GM21723 (cell line): ENCODE data around the gene C5orf34.
"Not testable (repeated sequence)": the region's sequence is repeated elsewhere in the genome, so short reads cannot be mapped to it uniquely, and the experiment has no call there.

Source experiments
- ATAC-seq: cut with Tn5 transposase; IDR thresholded peaks from one replicate; pipeline ENCODE4 v1.9.1; 2021; ENCODE audit warnings: mild to moderate bottlenecking, moderate library complexity; ENCODE audit not compliant: unreplicated experiment

C5orf34 gene

DNA sequence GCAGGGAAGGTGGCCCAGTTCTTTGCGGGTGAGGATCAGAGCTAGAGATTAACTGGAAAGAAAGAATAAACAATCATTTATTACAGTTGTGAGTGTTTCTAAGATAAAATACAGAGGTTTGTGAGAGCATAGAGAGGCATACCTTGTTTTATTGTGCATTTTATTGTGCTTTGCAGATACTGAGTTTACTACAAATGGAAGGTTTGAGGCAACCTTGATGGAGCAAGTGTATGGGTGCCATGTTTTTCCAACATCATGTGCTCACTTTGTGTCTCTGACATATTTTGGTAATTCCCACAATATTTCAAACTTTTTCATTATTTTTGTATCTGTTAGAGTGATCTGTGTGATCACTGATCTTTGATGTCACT, 715 bp upstream of the C5orf34 start:
- no peak for ATAC-seq

DNA sequence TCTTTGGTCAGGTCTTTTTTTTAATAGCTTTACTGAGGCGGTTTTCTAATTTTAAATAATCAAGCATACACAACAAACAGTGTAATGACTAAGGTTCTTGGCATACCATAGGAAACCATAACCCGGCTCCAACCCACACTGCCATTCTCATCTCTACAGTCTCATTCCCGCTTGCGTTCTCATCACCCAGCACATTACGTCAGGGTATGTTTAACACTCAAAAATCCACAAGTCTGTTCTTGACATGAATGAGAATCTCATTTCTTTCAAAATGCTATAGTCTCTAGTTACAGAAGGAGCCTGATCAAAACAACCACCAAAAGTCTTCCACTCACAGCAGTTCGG, 505 bp downstream of the C5orf34 start:
- peak; percentile 40 for ATAC-seq

DNA sequence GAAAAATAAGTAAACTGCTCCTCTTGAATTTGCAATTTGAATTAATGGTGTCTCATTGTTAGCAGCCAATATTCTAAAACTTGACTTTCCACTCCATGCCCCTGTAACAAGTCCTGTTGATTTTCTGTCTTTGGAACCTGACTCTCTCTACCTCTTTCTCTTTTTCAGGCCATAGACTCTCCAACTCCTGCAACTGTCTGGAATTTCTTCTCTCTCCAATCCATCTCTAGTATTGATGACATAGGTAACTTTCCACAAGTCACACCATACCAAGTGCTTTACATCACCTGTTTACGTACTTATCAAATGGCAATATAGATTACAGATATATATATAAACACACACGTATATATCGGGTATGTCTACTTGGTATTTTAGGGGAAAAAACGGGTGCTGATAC, 923 bp downstream of the C5orf34 start:
- ATAC-seq: no peak

DNA sequence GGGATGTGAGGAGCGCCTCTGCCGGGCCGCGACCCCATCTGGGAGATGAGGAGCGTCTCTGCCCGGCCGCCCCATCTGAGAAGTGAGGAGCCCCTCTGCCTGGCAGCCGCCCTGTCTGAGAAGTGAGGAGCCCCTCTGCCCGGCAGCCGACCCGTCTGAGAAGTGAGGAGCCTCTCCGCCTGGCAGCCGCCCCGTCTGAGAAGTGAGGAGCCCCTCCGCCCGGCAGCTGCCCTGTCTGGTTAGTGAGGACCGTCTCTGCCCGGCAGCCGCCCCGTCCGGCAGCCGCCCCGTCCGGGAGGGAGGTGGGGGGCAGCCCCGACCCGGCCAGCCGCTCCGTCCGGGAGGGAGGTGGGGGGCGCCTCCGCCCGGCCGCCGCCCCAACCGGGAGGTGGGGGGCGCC, 3.9 kb downstream of the C5orf34 start:
- ATAC-seq: not testable (repeated sequence)

DNA sequence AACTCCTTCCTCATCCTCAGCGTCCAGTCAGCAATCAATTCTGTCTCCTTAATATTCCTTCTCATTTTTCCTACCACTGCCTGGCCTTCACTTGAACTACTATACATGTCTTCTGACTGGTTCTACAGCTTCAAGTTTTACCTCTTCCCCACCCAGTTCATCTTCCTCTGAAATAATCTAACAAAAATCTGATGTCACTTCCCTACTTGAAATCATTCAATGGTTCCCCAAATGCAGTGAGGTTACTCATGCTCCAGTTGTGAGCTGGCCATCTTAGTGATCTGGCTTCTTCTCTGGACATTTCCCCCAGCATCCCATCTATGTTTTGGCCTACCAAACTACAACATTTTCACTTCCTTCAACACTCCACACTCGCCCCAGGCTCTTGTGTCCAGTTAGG, 16.4 kb downstream of the C5orf34 start:
- ATAC-seq: no peak

DNA sequence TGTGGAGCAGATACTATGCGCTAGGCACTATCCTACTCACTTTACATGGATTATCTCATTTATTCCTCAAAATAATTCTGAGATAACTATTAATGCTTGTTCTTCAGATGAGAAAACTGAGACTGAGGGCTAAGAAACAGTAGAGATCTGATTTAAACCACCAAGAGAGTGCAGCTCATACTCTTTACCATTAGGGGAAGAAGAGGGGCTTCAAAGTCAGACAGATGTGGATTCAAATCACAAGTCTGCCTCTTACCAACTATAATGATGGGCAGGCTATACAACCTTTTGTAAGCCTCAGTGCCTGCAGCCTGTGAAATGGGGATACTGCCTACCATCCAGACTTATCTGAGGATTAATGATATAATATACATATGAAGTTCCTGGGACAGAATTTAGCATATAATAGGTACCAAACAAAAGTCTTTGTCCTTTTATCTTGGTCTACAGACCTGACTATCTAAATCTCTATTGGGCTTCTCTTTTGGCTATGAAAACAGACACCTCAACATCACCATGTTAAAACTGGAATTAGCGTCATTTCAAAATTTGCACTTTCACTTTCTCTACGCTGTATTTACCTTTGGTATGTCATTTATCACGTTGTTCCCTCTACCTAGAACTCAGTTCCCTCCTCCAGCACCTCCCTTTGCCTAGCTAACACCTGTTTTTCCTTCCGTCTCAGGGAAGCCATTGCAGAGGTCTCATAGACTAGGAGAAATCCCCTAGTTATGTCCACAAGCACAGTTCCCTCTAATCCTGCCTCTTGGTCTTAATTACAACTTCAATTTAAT, 17.4 kb downstream of the C5orf34 start:
- no peak for ATAC-seq

DNA sequence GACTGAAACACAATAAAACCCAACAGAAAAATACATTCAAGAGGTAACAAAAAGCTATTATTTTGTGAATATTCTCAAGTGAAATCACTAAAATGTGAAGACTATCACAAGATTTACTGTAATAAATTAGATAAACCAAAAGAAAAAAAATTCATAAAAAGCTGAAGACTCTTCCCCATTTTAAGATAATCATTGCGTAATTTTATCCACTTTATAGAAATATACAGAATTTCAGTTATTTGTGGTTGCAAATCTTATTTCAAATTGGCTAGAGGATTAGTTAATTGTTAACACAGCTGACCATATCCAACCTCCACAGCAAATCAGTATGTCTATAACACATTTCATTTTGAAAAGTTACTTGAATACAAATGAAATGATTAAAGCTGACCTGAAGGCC, 23.6 kb downstream of the C5orf34 start:
- ATAC-seq: no peak

DNA sequence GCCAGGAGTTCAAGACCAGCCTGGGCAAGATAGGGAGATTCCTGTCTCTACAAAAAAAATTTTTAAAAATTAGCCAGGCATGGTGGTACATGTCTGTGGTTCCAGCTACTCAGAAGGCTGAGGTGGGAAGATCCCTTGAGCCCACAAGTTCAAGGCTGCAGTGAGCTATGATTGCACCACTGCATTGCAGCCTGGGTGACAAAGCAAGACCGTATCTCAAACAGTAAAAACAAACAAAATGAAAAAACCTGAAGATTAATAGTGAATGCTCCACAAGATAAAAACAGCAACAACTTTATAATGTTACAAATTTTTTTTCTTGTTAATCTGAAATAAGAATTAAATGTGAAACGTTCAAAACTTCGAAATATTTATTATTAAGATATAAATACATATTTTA, 28.6 kb downstream of the C5orf34 start:
- ATAC-seq: no peak

DNA sequence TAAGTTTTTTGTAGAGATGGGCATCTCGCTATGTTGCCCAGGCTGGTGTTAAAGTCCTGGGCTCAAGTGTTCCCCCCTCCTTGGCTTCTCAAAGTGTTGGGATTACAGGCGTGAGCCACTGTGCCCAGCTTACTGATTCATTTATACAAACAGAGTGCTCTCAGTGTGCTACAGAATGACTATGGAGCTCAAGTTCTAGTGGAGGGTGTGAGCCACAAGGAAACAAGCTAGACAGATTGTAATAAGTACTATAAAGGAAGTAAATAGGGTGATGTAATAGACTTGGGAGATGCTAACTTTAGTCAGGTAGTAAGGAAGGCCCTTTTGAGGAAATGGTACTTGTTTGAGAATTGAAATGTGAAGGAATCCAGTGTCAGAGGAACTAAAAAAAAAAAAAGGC, 29.5 kb downstream of the C5orf34 start:
- no peak for ATAC-seq

DNA sequence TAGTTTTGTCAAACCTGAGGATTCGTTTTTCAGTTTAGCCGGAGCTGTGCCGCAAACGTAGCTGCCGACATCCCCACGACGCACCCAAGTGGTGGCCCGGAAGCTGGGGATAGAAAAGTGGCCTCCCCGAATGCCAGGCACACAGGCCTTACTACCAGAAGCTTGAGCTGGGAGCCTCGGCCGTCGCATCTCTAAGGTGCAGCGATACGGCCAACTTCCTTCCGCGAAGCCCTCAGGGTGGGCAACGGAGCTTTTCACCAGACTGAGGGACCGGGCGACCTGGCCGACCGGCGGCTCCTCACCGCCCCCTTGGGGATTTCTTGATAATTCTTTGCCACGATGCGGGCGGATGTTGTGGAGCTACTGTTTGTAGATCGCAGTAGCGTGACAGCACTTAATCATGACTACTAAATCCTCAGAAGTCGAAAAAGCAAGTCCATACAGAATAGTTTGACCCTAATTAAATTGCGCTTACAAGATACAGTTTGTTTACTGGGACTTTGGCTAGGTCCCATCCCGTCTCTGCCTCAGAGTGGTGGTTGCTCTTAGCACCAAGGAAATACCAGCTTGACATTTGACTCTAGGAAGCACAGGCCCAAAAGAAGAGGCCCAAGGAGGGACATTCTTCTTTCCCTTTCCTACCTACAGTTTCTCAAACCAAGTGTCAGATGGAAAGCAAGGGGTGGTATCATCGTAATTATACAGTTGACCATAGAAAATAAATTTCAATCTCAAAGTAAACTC, 30.7 kb downstream of the C5orf34 start:
- peak; percentile 79 for ATAC-seq

DNA sequence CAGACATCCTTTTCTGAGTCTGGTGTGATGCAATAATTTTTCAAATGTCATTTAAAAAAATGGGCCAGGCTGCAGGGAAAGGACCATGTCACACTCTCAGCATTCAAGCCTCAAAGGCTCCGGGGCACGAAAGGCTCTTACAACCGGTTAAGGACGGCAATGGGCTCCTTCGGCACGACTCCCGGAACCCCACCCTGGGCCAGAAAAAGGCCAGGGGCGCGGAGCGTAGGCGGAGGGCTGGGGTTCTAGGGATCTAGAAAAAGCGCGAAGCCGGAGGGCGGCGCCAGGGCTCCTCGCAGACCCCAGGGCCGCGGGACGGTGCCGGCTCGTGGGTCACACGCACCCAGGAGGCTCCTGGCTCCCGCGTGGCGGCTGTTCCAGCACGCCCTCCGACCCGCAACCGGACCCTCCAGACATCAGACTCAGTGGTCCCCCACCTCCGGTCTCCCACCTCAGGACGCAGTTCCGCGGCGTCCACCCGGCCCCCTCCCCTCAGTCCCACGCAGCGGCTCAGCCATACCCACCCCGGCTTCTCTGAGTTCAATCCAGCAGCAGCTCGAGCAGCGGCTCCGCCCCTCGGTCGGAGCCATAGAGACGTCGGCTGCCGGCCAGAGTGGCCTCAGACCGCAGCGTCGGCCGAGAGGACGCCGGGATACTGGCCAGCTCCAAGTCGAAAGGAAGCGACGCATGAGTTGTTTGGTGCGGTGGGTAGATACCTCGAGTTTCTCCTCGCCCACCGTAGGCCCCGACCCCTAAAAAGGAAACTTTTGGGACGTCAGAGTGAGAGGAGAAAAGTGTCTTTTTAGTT, 31.4 kb downstream of the C5orf34 start, which contains the start of gene TMEM267:
TMEM267 (minus strand) TSS at position 568 of the 808 bp plus-strand sequence. CDS start 29,896 bp downstream, outside the sequence.
- ATAC-seq: peak; percentile 86

DNA sequence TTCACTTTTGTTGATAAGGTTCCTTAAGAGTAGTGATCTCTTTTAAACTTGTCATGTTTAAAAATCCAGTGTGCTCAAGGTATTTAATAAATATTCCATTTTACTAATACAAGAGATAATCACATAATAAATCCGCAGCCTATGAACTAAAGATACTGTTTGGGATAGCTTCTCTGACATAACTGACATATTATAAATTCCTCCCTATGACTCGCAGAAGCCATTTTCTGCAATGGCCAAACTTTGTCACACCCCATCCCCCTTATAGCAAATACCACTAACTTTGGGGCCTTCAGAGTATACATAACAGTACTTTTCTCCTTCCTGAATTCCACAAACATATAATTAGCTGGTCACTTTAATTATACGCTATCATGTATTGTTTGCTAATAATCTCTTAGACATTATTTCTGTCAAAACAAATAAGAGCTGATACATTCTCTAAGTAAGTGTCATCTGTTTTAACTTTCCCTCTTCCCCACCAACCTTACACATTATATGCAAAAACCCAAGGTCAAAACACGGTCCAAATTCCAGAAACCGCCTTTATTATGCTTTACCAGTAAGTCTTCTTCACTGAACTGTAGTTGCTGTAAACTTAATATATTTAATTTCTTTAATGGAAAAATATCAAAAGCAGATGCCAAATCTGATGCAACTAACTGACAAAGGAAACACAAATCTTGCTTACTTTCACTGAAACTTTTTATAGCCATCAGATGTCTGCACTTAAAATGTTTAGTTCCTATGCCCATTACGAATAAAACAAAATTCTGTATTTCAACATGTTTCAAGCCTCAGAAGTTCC, 32.3 kb downstream of the C5orf34 start:
- ATAC-seq: no peak

DNA sequence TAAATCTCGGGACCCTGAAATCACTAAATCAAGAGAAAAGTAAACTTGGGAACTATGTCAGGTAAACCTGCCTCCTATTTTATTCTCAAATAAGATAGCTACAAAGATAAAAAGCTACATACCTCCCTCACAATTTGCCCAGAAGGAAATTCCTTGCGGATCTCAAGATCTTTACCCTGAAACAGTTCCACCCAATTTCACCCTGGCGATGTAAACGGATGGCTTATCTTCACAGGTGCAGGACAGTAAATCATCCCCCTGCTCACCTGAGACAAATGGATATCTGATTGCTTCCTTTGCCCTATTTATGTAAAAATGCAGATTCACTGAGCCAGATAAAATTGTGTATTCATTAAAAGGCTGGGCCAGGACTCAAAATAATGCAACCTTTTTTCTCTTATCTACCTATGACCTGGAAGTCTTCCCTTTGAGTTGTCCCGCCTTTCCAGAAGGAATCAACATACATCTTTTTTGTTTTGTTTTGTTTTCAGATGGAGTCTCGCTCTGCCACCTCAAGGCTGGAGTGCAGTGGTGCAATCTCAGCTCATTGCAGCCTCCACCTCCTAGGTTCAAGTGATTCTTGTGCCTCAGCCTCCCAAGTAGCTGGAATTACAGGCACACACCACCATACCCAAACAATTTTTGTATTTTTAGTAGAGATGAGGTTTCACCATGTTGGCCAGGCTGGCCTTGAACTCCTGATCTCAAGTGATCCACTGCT, 45.1 kb downstream of the C5orf34 start:
- ATAC-seq: no peak

DNA sequence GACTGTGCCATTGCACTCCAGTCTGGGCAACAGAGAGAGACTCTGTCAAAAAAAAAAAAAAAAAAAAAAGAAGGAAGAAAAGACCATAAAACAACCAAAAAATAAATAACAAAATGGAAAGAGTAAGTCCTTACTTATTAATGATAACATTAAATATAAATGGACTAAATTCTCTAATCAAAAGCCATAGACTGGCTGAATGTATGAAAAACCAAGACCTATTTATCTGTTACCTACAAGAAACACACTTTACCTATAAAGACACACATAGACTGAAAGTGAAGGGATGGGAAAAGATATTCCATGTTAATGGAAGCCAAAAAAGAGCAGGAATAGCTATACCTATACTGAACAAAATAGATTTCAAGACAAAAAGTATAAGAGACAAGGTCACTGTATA, 47.8 kb downstream of the C5orf34 start:
- ATAC-seq: no peak

DNA sequence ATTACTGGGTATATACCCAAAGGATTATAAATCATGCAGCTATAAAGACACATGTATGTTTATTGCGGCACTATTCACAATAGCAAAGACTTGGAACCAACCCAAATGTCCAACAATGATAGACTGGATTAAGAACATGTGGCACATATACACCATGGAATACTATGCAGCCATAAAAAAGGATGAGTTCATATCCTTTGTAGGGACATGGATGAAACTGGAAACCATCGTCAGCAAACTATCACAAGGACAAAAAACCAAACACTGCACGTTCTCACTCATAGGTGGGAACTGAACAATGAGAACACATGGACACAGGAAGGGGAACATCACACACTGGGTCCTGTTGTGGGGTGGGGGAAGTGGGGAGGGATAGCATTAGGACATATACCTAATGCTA, 49.5 kb downstream of the C5orf34 start:
- ATAC-seq: not testable (repeated sequence)

DNA sequence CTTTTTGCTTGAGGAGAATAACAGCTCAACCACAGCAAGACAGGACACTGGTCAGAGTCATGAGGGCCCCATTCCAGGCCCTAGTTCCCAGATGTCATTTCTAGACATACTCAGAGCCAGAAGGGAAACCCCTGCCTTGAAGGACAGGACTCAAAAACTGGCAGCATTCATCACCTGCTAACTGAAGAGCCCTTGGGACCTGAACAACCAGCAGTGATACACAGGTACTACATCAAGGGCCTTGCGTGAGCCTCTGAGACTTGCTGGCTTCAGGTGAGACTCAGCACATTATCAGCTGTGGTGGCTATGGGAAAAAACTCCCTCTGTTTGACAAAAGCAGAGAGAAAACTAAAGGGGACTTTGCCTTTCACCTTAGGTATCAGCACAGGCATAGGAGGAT, 53.9 kb downstream of the C5orf34 start:
- no peak for ATAC-seq

DNA sequence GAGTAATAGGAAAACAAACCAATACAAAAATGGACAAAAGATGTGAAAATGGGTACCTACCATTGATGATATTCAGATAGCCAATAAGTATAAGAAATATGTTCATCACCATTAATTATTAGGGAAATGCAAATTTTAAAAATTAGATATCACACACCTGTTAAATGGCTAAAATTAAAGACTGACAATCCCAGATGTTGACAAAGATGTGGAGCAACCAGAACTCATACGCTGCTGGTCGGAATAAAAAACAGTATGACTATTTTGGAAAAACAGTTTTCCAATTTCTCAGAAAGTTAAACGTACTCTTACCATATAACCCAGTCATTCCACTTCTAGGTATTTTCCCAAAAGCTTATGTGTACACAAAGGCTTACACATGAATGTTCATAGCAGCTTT, 58.4 kb downstream of the C5orf34 start:
- ATAC-seq: no peak

DNA sequence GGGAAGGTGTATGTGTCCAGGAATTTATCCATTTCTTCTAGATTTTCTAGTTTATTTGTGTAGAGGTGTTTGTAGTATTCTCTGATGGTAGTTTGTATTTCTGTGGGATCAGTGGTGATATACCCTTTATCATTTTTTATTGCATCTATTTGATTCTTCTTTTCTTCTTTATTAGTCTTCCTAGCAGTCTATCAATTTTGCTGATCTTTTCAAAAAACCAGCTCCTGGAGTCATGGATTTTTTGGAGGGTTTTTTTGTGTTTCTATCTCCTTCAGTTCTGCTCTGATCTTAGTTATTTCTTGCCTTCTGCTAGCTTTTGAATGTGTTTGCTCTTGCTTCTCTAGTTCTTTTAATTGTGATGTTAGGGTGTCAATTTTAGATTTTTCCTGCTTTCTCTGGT, 73.4 kb downstream of the C5orf34 start:
- not testable (repeated sequence) for ATAC-seq

DNA sequence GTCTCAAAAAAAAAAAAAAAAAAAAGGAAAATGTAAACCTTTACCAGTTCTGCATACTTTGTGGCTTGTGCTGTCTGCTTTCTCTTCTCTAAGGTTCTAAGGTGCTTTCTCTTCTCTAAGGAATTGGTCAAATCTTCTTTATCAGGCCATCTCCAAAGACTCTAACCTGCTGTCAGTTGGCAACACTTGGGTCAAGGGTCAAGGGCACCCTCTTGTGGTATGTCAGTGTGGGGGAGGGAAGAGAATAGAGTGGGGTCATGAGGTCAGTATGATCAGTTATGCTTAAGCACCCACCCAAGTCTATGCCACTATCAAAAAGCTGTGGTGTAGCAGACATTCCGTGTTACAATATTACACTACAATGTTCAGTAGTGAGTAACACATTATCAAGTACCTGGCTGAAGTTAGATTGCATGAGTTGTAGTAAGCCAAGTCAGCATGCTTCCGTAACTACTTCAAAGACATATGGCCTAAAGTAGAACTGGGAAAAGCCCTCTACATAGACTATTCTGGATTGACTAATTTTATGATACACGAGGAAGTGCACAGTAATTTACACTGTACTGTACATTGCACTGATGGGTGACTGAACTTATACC, 77.8 kb downstream of the C5orf34 start:
- ATAC-seq: no peak
